ENCODE data around the gene SLC7A1. TPM values are rescaled to one million over a fixed set of nuclear protein-coding genes. Genes with fewer than 3 reads are reported as not detected.

SLC7A1 gene
- total RNA-seq, 3 donors from 2014 or later: 23.8 to 36.0 (median 28.0) TPM

DNA sequence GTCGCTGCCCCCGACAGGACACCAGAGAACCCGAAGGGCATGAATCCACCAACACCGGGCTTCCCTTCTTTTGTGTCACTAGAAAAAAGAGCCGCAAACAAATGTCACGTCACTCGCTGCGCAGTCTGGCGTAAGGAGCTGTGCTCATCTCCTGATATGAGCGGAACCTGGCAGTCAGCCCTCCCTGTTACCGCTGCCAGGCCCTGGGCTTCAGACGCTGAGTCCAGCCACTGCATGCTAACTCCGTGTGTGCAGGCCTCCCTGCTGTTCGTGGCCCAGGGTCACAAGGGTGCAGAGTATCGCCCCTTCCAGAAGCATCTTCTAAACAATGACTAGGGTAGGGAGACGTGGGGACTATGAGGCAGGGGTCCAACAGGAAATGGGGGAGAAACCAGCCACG is 71.3 kb downstream of the SLC7A1 start:
- intact Hi-C loops (cut with DNase I, micrococcal nuclease): no loop called here
- Histone ChIP-seq H3K4me3 (no peak overlapping the region), H3K36me3 (ENCODE audit: low read depth) (no peaks in the 10 kb centered on the region), H3K4me1 (ENCODE audit: low read depth) (no peaks in the 10 kb centered on the region), H3K9me3 (no peaks in the 10 kb centered on the region)
- TF ChIP-seq, protein P1, sequence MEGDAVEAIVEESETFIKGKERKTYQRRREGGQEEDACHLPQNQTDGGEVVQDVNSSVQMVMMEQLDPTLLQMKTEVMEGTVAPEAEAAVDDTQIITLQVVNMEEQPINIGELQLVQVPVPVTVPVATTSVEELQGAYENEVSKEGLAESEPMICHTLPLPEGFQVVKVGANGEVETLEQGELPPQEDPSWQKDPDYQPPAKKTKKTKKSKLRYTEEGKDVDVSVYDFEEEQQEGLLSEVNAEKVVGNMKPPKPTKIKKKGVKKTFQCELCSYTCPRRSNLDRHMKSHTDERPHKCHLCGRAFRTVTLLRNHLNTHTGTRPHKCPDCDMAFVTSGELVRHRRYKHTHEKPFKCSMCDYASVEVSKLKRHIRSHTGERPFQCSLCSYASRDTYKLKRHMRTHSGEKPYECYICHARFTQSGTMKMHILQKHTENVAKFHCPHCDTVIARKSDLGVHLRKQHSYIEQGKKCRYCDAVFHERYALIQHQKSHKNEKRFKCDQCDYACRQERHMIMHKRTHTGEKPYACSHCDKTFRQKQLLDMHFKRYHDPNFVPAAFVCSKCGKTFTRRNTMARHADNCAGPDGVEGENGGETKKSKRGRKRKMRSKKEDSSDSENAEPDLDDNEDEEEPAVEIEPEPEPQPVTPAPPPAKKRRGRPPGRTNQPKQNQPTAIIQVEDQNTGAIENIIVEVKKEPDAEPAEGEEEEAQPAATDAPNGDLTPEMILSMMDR (IDR thresholded peaks at IDR 0.05): no peak
- ATAC-seq (no peak), DNase-seq (no peak)

DNA sequence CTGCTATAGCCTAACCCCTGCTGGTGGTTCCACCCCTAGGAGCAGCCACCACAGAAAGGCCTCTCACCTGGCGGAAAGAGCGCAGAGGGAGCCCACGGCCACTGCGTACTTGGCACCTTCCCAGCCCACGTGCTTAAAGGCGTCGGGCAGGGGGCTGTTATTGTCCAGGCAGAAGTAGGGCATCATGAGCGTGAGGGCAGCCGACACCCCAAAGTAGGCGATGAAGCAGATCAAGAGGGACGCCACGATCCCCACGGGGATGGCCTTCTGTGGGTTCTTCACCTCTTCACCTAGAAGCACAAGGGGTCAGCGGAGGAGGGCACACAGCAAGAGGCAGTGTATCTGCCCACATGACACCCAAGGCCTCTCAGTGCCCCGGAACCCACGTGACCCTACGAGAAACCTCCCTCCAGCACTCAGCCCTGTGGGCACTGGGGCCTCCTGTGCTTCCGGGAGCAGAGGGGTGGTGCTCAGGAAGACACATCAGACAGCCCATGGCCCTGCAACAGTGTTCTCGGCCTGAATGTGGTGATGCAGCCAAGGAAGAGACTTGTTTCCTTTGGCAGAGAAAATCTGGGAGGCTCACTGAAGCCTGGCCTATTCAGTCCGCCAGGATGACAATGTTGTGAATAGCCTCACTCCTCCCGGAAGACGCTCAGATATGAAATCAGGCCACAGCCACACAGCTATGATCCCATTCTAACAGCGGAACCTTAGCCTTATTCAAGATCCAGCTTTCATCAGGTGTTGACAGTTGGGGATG is 72.1 kb downstream of the SLC7A1 start:
- Histone ChIP-seq H3K4me3 (no peak overlapping the region), H3K36me3 (ENCODE audit: low read depth) (no peaks in the 10 kb centered on the region), H3K9me3 (no peaks in the 10 kb centered on the region), H3K4me1 (ENCODE audit: low read depth) (no peaks in the 10 kb centered on the region)
- DNase-seq: no peak
- intact Hi-C loops (cut with DNase I, micrococcal nuclease): no loop called here
- TF ChIP-seq, protein P1 (IDR thresholded peaks at IDR 0.05): no peak
- ATAC-seq: no peak

DNA sequence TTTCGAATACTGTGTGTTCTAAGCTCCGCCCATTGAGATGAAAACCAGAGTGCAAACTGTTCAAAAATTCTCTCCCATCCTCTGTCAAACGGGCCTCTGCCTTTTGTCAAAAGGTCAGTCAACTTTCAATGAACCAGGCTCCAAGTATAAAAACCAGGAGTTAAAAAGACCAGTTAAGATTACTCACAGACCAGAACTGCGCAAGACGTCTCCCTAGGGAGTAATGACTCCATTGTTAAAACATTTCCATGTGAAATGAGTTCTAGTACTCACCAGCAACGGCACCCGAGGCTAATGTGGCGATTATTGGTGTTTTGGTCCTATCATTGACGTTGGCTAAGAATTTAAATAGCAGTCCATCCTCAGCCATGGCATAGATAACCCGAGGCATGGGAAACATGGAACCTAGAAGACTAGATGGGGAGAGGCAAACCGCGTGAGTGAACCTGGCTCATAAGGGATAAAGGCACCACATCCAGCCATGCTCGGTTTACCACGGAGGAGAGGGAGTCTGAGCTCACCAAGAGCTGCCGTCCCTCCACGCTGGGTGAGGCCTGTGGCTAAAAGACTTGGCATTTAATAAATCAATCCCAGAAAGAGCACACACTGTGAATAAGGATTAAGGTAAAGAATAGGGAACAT is 73.3 kb downstream of the SLC7A1 start:
- TF ChIP-seq, protein P1 (IDR thresholded peaks at IDR 0.05): no peak
- intact Hi-C loops (cut with DNase I, micrococcal nuclease): no loop called here
- DNase-seq (no peak), ATAC-seq (no peak)
- Histone ChIP-seq H3K36me3 (ENCODE audit: low read depth) (no peaks in the 10 kb centered on the region), H3K4me1 (ENCODE audit: low read depth) (no peaks in the 10 kb centered on the region), H3K9me3 (no peaks in the 10 kb centered on the region), H3K4me3 (no peak overlapping the region)

DNA sequence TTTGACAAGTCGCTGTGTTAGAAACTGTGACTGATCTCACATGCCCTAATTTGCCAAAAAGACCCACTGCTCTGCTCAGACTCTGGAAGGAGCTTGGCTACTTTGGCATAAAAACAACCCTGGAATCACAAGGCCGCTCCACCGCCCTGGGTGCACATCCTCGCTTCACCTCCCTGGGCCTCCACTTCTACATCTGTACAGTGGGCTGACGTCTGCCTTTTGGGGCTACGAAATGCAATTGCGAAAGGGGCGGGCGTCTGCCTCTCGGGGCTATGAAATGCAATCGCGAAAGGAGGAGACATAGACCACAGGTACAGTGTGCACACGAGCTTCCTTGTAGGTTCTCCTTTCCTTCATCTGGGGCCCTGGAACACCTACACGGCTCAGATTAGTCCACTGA is 74.2 kb downstream of the SLC7A1 start:
- Histone ChIP-seq H3K4me1 (ENCODE audit: low read depth) (no peaks in the 10 kb centered on the region), H3K36me3 (ENCODE audit: low read depth) (no peaks in the 10 kb centered on the region), H3K9me3 (no peaks in the 10 kb centered on the region), H3K4me3 (no peak overlapping the region)
- no peak for ATAC-seq
- intact Hi-C loops (cut with DNase I, micrococcal nuclease): no loop called here
- TF ChIP-seq, protein P1 (IDR thresholded peaks at IDR 0.05): no peak
- DNase-seq: no peak

DNA sequence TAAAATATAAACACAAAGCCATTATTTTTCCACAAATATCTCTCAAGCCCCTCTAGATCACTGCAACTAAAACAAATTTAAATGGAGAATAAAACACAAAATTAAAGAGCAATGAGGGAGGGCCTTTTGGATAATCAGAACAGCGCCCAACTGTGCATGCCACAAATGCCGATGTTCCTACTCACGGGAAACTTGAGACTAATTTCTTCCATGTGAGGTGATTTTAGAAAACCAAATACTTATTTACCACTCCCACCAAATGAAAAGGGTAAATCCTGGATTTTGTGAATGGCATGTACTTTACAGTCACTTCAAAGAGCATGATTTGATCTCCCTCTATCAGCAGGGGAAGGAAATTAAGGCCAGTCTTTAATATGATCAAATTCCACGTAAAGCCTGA is 74.8 kb downstream of the SLC7A1 start:
- Histone ChIP-seq H3K4me1 (ENCODE audit: low read depth) (no peaks in the 10 kb centered on the region), H3K9me3 (no peaks in the 10 kb centered on the region), H3K4me3 (no peak overlapping the region), H3K36me3 (ENCODE audit: low read depth) (no peaks in the 10 kb centered on the region)
- TF ChIP-seq, protein P1 (IDR thresholded peaks at IDR 0.05): no peak
- no peak for DNase-seq
- ATAC-seq: no peak
- intact Hi-C loops (cut with DNase I, micrococcal nuclease): no loop called here
